DND-41 (cell line): Measurements from ENCODE around the gene DENND1A.

ENCODE experiments used
- ATAC-seq: fragments of 200-7000 bp; cut with Tn5 transposase; 3 replicates; pipeline ENCODE4 v1.9.1; 2021; ENCODE audit warnings: low read depth; ENCODE audit not compliant: insufficient read depth
- DNase-seq: peaks from one replicate; pipeline ENCODE4 v3.0.0-alpha.2; 2020
- H2AFZ ChIP-seq: 2 replicates; pipeline ENCODE4 v1.6.0; 2012; ENCODE audit warnings: low read depth, low read length
- H3K27ac ChIP-seq: 2 replicates; pipeline ENCODE4 v1.5.1; 2012; ENCODE audit warnings: low read length, inconsistent platforms
- H3K27me3 ChIP-seq: fragments of 200-600 bp; sonication (generic); 2 replicates; pipeline ENCODE4 v1.6.0; 2012; ENCODE audit warnings: low read length, mild to moderate bottlenecking, inconsistent platforms; ENCODE audit not compliant: insufficient read depth, poor library complexity
- H3K36me3 ChIP-seq: 2 replicates; pipeline ENCODE4 v1.5.1; 2012; ENCODE audit warnings: low read length, inconsistent platforms; ENCODE audit not compliant: insufficient read depth
- H3K4me1 ChIP-seq: 2 replicates; pipeline ENCODE4 v1.5.1; 2012; ENCODE audit warnings: mild to moderate bottlenecking, low read length; ENCODE audit not compliant: insufficient read depth
- H3K4me2 ChIP-seq: 2 replicates; pipeline ENCODE4 v1.6.0; 2012; ENCODE audit warnings: mild to moderate bottlenecking, moderate library complexity, low read length, inconsistent platforms; ENCODE audit not compliant: insufficient read depth
- H3K4me3 ChIP-seq, 2 experiments: fragments of 200-600 bp in 1 of 2; shearing (Covaris generic) in 1 of 2; 2 replicates each; pipeline ENCODE4 v1.5.1; 2012 to 2016; ENCODE audit warnings: inconsistent platforms in 2 of 2, low read length in 2 of 2, mild to moderate bottlenecking in 2 of 2, low read depth in 1 of 2, moderate library complexity in 1 of 2
- H3K79me2 ChIP-seq: 2 replicates; pipeline ENCODE4 v1.6.0; 2012; ENCODE audit warnings: low read length, inconsistent platforms; ENCODE audit not compliant: insufficient read depth
- H3K9ac ChIP-seq: 2 replicates; pipeline ENCODE4 v1.6.0; 2012; ENCODE audit warnings: low read depth, mild to moderate bottlenecking, inconsistent platforms, low read length, moderate library complexity
- H3K9me3 ChIP-seq: 2 replicates; pipeline ENCODE4 v1.5.1; 2012; ENCODE audit warnings: low read length, moderate library complexity, mild to moderate bottlenecking, inconsistent platforms; ENCODE audit not compliant: insufficient read depth, severe bottlenecking
- H4K20me1 ChIP-seq: 2 replicates; pipeline ENCODE4 v1.6.0; 2012; ENCODE audit warnings: low read length; ENCODE audit not compliant: insufficient read depth
- EZH2 ChIP-seq: IDR thresholded peaks from 3 replicates; pipeline ENCODE4 v1.6.1; 2012; ENCODE audit warnings: borderline replicate concordance, low read depth, mild to moderate bottlenecking, moderate library complexity, low read length, inconsistent platforms; ENCODE audit not compliant: severe bottlenecking
- TF ChIP-seq, protein P1 (sequence below): IDR thresholded peaks from 2 replicates; pipeline ENCODE4 v1.5.1; 2012; ENCODE audit warnings: borderline replicate concordance, low read length, moderate library complexity, mild to moderate bottlenecking; ENCODE audit not compliant: poor library complexity, severe bottlenecking; ENCODE audit errors: extremely low read depth

DENND1A gene

GRCh38 chr9:123369296-123369695 lies 560.6 kb downstream of the DENND1A start:
- no peaks in the 10 kb centered on the region for H3K27me3 ChIP-seq

GRCh38 chr9:123368536-123369153 lies 561.3 kb downstream of the DENND1A start:
- Histone ChIP-seq H3K79me2 (no peaks in the 10 kb centered on the region), H3K27me3 (no peaks in the 10 kb centered on the region), H4K20me1 (no peaks in the 10 kb centered on the region), H3K27ac (no peak overlapping the region), H3K9me3 (no peaks in the 10 kb centered on the region), H3K4me3 (no peak overlapping the region), H3K4me2 (no peak overlapping the region), H3K9ac (no peak overlapping the region), H3K4me1 (no peaks in the 10 kb centered on the region), H2AFZ (no peak overlapping the region), H3K36me3 (no peaks in the 10 kb centered on the region)
- no peak for ATAC-seq
- no peak for TF ChIP-seq EZH2
- TF ChIP-seq, protein P1, sequence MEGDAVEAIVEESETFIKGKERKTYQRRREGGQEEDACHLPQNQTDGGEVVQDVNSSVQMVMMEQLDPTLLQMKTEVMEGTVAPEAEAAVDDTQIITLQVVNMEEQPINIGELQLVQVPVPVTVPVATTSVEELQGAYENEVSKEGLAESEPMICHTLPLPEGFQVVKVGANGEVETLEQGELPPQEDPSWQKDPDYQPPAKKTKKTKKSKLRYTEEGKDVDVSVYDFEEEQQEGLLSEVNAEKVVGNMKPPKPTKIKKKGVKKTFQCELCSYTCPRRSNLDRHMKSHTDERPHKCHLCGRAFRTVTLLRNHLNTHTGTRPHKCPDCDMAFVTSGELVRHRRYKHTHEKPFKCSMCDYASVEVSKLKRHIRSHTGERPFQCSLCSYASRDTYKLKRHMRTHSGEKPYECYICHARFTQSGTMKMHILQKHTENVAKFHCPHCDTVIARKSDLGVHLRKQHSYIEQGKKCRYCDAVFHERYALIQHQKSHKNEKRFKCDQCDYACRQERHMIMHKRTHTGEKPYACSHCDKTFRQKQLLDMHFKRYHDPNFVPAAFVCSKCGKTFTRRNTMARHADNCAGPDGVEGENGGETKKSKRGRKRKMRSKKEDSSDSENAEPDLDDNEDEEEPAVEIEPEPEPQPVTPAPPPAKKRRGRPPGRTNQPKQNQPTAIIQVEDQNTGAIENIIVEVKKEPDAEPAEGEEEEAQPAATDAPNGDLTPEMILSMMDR, result no peak
- no peak for DNase-seq

More at GRCh38 chr9:123369296-123369695, 560.6 kb downstream of the DENND1A start:
- Histone ChIP-seq H3K9me3 (no peaks in the 10 kb centered on the region), H3K4me1 (no peaks in the 10 kb centered on the region), H3K79me2 (no peaks in the 10 kb centered on the region), H3K36me3 (no peaks in the 10 kb centered on the region), H3K27ac (no peak overlapping the region), H3K9ac (no peak overlapping the region), H3K4me3 (no peak overlapping the region), H2AFZ (no peak overlapping the region), H4K20me1 (no peaks in the 10 kb centered on the region), H3K4me2 (no peak overlapping the region)
- no peak for ATAC-seq
- TF ChIP-seq EZH2, result no peak
- TF ChIP-seq, protein P1, result no peak
- no peak for DNase-seq

GRCh38 chr9:123368023-123368422 lies 561.9 kb downstream of the DENND1A start:
- no peaks in the 10 kb centered on the region for H3K4me1 ChIP-seq
- no peaks in the 10 kb centered on the region for H3K36me3 ChIP-seq
- no peaks in the 10 kb centered on the region for H3K79me2 ChIP-seq
- no peak overlapping the region for H3K9ac ChIP-seq
- H3K4me2 ChIP-seq, result no peak overlapping the region
- TF ChIP-seq, protein P1, result no peak
- TF ChIP-seq EZH2, result no peak
- no peak for DNase-seq
- H3K9me3 ChIP-seq, result no peaks in the 10 kb centered on the region
- H3K27me3 ChIP-seq, result no peaks in the 10 kb centered on the region
- no peaks in the 10 kb centered on the region for H4K20me1 ChIP-seq
- no peak overlapping the region for H3K4me3 ChIP-seq
- H2AFZ ChIP-seq, result no peak overlapping the region
- no peak overlapping the region for H3K27ac ChIP-seq
- ATAC-seq, result no peak
